SH-SY5Y (cell line): ENCODE measurements around the gene NMT2.

Source experiments
- GATA2 ChIP-seq: IDR thresholded peaks from 2 replicates; pipeline ENCODE4 v1.6.1; 2011; ENCODE audit warnings: mild to moderate bottlenecking, low read depth, low read length
- GATA3 ChIP-seq: IDR thresholded peaks from 2 replicates; pipeline ENCODE4 v1.6.1; 2011; ENCODE audit warnings: low read depth, mild to moderate bottlenecking, low read length, moderate library complexity

The NMT2 gene

GRCh38 chr10:15163253-15163828, 5.2 kb downstream of the NMT2 start:
- TF ChIP-seq GATA3: no peak
- no peak for TF ChIP-seq GATA2

- TF ChIP-seq GATA3 (no peak), GATA2 (no peak)
Measured at GRCh38 chr10:15158972-15159371, 9.5 kb downstream of the NMT2 start.

GRCh38 chr10:15158448-15158847, 10.0 kb downstream of the NMT2 start:
- TF ChIP-seq GATA2 (no peak), GATA3 (no peak)

- TF ChIP-seq GATA3: no peak
- no peak for TF ChIP-seq GATA2
Measured at GRCh38 chr10:15155978-15156656, 12.4 kb downstream of the NMT2 start.

- TF ChIP-seq GATA2 (no peak), GATA3 (no peak)
Measured at GRCh38 chr10:15152556-15152955, 15.9 kb downstream of the NMT2 start.

- TF ChIP-seq GATA3: no peak
Measured at GRCh38 chr10:15150563-15150962, 17.9 kb downstream of the NMT2 start.

GRCh38 chr10:15149042-15149771, 19.3 kb downstream of the NMT2 start:
- TF ChIP-seq GATA3 (no peak), GATA2 (no peak)

GRCh38 chr10:15147594-15148392, 20.7 kb downstream of the NMT2 start:
- no peak for TF ChIP-seq GATA3
- TF ChIP-seq GATA2: no peak

GRCh38 chr10:15146366-15146765, 22.1 kb downstream of the NMT2 start:
- TF ChIP-seq GATA2 (no peak), GATA3 (no peak)

- TF ChIP-seq GATA3: no peak
- no peak for TF ChIP-seq GATA2
Measured at GRCh38 chr10:15144788-15145187, 23.7 kb downstream of the NMT2 start.

GRCh38 chr10:15141136-15142054, 27.1 kb downstream of the NMT2 start:
- no peak for TF ChIP-seq GATA3
- TF ChIP-seq GATA2: no peak; the same call in 1 of the 2 replicates

- TF ChIP-seq GATA3 (no peak), GATA2 (no peak)
Measured at GRCh38 chr10:15140698-15141097, 27.8 kb downstream of the NMT2 start.

GRCh38 chr10:15137636-15138035, 30.9 kb downstream of the NMT2 start:
- TF ChIP-seq GATA3 (no peak), GATA2 (no peak)
